HepG2 (cell line): ENCODE measurements around the gene SLC25A10. TPM values are rescaled to one million over a fixed set of nuclear protein-coding genes. Genes with fewer than 3 reads are reported as not detected.

Experiments
- BATF2 ChIP-seq: sonication (generic); formaldehyde crosslinking; IDR thresholded peaks from 2 replicates; pipeline ENCODE4 v1.8.0; 2022; ENCODE audit warnings: mild to moderate bottlenecking, missing genetic modification reagents, moderate library complexity
- BCL3 ChIP-seq: sonication (generic); formaldehyde crosslinking; IDR thresholded peaks from 2 replicates; pipeline ENCODE4 v1.5.1; 2020; ENCODE audit warnings: mild to moderate bottlenecking, missing genetic modification reagents, moderate library complexity
- BRF2 ChIP-seq: sonication (generic); formaldehyde crosslinking; IDR thresholded peaks from 2 replicates; pipeline ENCODE4 v1.8.1; 2022; ENCODE audit warnings: mild to moderate bottlenecking, missing genetic modification reagents
- FOXO4 ChIP-seq: sonication (generic); formaldehyde crosslinking; conservative IDR thresholded peaks from 2 replicates; pipeline ENCODE4 v1.8.1; 2023; ENCODE audit warnings: missing genetic modification reagents
- HIVEP1 ChIP-seq: sonication (generic); formaldehyde crosslinking; IDR thresholded peaks from 2 replicates; pipeline ENCODE4 v1.4.0; 2020; ENCODE audit warnings: mild to moderate bottlenecking, missing genetic modification reagents
- HNF4A ChIP-seq: sonication (generic); formaldehyde crosslinking; IDR thresholded peaks from 2 replicates; pipeline ENCODE4 v1.4.0; 2020; ENCODE audit warnings: missing genetic modification reagents
- HNRNPL ChIP-seq: fragments of 200-400 bp; formaldehyde crosslinking; IDR thresholded peaks from 2 replicates; pipeline ENCODE4 v1.6.1; 2017; ENCODE audit warnings: mild to moderate bottlenecking, low read depth, low read length
- HOXA9 ChIP-seq: sonication (generic); formaldehyde crosslinking; IDR thresholded peaks from 2 replicates; pipeline ENCODE4 v1.8.1; 2022; ENCODE audit warnings: missing genetic modification reagents, mild to moderate bottlenecking, moderate library complexity, borderline replicate concordance
- KDM5B ChIP-seq: sonication (generic); formaldehyde crosslinking; IDR thresholded peaks from 2 replicates; pipeline ENCODE4 v1.4.0; 2020; ENCODE audit warnings: missing genetic modification reagents, mild to moderate bottlenecking, borderline replicate concordance
- MLLT10 ChIP-seq: sonication (generic); formaldehyde crosslinking; IDR thresholded peaks from 2 replicates; pipeline ENCODE4 v1.4.0; 2020; ENCODE audit warnings: missing genetic modification reagents
- SIN3A ChIP-seq: IDR thresholded peaks from 2 replicates; pipeline ENCODE4 v1.6.1; 2011; ENCODE audit warnings: low read depth, mild to moderate bottlenecking, control low read depth, low read length, borderline replicate concordance
- ZC3H13 ChIP-seq: sonication (generic); formaldehyde crosslinking; IDR thresholded peaks from 2 replicates; pipeline ENCODE4 v1.8.1; 2023; ENCODE audit warnings: mild to moderate bottlenecking, missing genetic modification reagents, moderate library complexity
- ZFP82 ChIP-seq: sonication (generic); formaldehyde crosslinking; IDR thresholded peaks from 2 replicates; pipeline ENCODE4 v1.5.1; 2020; ENCODE audit warnings: mild to moderate bottlenecking, missing genetic modification reagents, borderline replicate concordance
- ZNF432 ChIP-seq: sonication (generic); formaldehyde crosslinking; IDR thresholded peaks from 2 replicates; pipeline ENCODE4 v1.5.0; 2020; ENCODE audit warnings: missing genetic modification reagents, mild to moderate bottlenecking, borderline replicate concordance
- ZNF451 ChIP-seq: sonication (generic); formaldehyde crosslinking; IDR thresholded peaks from 2 replicates; pipeline ENCODE4 v1.5.0; 2020; ENCODE audit warnings: mild to moderate bottlenecking, missing genetic modification reagents
- ZNF569 ChIP-seq: sonication (generic); formaldehyde crosslinking; IDR thresholded peaks from 2 replicates; pipeline ENCODE4 v1.5.0; 2020; ENCODE audit warnings: mild to moderate bottlenecking, missing genetic modification reagents, moderate library complexity, borderline replicate concordance
- ZNF672 ChIP-seq: sonication (generic); formaldehyde crosslinking; IDR thresholded peaks from 2 replicates; pipeline ENCODE4 v1.8.1; 2022; ENCODE audit warnings: missing genetic modification reagents
- ZNF709 ChIP-seq: sonication (generic); formaldehyde crosslinking; IDR thresholded peaks from 2 replicates; pipeline ENCODE4 v1.5.0; 2020; ENCODE audit warnings: mild to moderate bottlenecking, missing genetic modification reagents
- ZNF713 ChIP-seq: sonication (generic); formaldehyde crosslinking; IDR thresholded peaks from 2 replicates; pipeline ENCODE4 v1.4.0; 2020; ENCODE audit warnings: mild to moderate bottlenecking, missing genetic modification reagents
- polyA plus RNA-seq, 8 experiments: library from polyadenylated mRNA; depleted of rRNA in 3 of 8; stranded (reverse) in 7 of 8; unstranded in 1 of 8; fragments of >200 nt; fragmentation: Illumina TruSeq in 4 of 8; extraction: Trizol in 4 of 8; gene quantifications; 2 replicates each; pipeline versions ENCODE4 v1.2.1 to v1.2.3, GENCODE V29; 2011 to 2016; ENCODE audit warnings: low read depth in 4 of 8, missing spikeins in 1 of 8, mixed read lengths in 1 of 8; ENCODE audit not compliant: insufficient read depth in 1 of 8
- total RNA-seq, 5 experiments: library from RNA; depleted of rRNA; stranded (reverse); fragments of >200 nt; fragmentation: Illumina TruSeq; extraction: Trizol; gene quantifications; 2 replicates each; pipeline ENCODE4 v1.2.3, GENCODE V29; 2016; ENCODE audit warnings: low read depth in 1 of 5
- TF ChIP-seq, protein P1 (sequence below): fragments of 450-650 bp; IDR thresholded peaks from 2 replicates; pipeline ENCODE4 v1.6.1; 2016

Gene SLC25A10
- total and polyA plus RNA-seq, 2 of the 13 experiments (the other 11 are each of a cell fraction or from before 2014, with no cell fraction given): 46.5 to 140 TPM

DNA sequence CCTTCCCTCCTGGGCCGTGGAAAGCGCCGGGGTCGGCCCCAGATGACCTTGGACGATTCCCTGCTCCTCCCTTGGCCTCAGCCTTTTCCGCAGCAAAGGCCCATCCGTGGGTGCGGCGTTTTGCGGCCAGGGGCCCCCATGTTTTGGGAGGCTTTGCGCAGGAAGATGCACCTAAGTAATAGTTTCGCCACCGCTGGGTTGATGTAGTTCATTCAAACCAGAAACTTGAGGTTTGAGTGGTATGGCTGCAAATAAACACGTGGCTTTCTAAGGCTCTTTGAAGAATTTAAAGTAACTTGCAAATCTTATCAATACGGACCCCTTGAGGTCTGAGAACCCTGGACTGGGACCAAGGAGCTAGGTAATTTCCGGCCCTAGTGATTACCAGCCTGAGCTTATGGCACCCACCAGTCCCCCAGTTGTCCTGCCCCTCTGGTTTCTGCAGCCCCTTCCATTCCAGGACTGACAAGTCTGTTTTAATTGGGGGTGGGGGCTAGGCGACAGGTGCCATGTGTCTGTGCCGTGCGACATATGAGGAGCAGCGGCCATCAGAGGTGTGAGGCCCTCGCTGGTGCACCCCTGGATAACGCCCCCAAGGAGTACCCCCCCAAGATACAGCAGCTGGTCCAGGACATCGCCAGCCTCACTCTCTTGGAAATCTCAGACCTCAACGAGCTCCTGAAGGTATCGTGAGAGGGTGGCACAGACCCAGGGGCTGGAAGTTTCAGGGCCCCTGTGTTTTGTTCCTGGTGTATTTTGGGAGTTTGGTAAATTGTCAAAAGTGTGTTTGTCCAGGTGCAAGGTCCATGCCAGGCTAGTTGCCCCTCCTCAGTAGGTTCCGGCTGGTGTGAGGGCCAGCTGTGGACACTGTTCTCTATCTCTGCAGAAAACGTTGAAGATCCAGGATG is 8.1 kb upstream of the SLC25A10 start (continued):
- 0 out of 2 replicates have a peak, but pooled peaks have one; percentile 85 for TF ChIP-seq FOXO4 (CRISPR knock-in tag)
- TF ChIP-seq BATF2 (CRISPR knock-in tag): peak; percentile 9; the same call in 1 of the 2 replicates
- peak; percentile 23; the same call in 1 of the 2 replicates for TF ChIP-seq SIN3A
- TF ChIP-seq KDM5B (CRISPR knock-in tag): peak; percentile 7; the same call in 1 of the 2 replicates
- TF ChIP-seq ZNF451: no peak; the same call in 1 of the 2 replicates
- TF ChIP-seq MLLT10: peak; percentile 84; the same call in 1 of the 2 replicates
- TF ChIP-seq ZNF432 (CRISPR knock-in tag): peak; percentile 19; the same call in 1 of the 2 replicates
- TF ChIP-seq HIVEP1: 0 out of 2 replicates have a peak, but pooled peaks have one; percentile 10
- TF ChIP-seq, protein P1, sequence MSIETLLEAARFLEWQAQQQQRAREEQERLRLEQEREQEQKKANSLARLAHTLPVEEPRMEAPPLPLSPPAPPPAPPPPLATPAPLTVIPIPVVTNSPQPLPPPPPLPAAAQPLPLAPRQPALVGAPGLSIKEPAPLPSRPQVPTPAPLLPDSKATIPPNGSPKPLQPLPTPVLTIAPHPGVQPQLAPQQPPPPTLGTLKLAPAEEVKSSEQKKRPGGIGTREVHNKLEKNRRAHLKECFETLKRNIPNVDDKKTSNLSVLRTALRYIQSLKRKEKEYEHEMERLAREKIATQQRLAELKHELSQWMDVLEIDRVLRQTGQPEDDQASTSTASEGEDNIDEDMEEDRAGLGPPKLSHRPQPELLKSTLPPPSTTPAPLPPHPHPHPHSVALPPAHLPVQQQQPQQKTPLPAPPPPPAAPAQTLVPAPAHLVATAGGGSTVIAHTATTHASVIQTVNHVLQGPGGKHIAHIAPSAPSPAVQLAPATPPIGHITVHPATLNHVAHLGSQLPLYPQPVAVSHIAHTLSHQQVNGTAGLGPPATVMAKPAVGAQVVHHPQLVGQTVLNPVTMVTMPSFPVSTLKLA: 0 out of 2 replicates have a peak, but pooled peaks have one; percentile 36
- 0 out of 2 replicates have a peak, but pooled peaks have one; percentile 30 for TF ChIP-seq ZNF709
- TF ChIP-seq BRF2 (CRISPR knock-in tag): no peak
- no peak for TF ChIP-seq ZNF569 (CRISPR knock-in tag)
- 0 out of 2 replicates have a peak, but pooled peaks have one; percentile 63 for TF ChIP-seq ZNF672
- TF ChIP-seq ZNF713 (CRISPR knock-in tag): 0 out of 2 replicates have a peak, but pooled peaks have one; percentile 5
- 0 out of 2 replicates have a peak, but pooled peaks have one; percentile 10 for TF ChIP-seq ZFP82 (CRISPR knock-in tag)
- TF ChIP-seq HNRNPL: peak; percentile 61; the same call in 1 of the 2 replicates
- peak; percentile 29; the same call in 1 of the 2 replicates for TF ChIP-seq HNF4A (CRISPR knock-in tag)
- TF ChIP-seq ZC3H13 (CRISPR knock-in tag): 0 out of 2 replicates have a peak, but pooled peaks have one; percentile 4
- peak; percentile 31; the same call in 1 of the 2 replicates for TF ChIP-seq BCL3
- 0 out of 2 replicates have a peak, but pooled peaks have one; percentile 13 for TF ChIP-seq HOXA9 (CRISPR knock-in tag)
